Loucy (cell line): ENCODE data around the gene TAF1B.

Source experiments
- EZH2phosphoT487 ChIP-seq: fragments of 200-600 bp; IDR thresholded peaks from 2 replicates; pipeline ENCODE4 v1.6.1; 2018; ENCODE audit warnings: antibody characterized with exemption, mild to moderate bottlenecking, moderate library complexity, borderline replicate concordance
- TF ChIP-seq, protein P1 (sequence below): fragments of 200-600 bp; sonication (generic); conservative IDR thresholded peaks from 2 replicates; pipeline ENCODE4 v1.5.1; 2014; ENCODE audit warnings: mild to moderate bottlenecking, antibody characterized with exemption, low read length

- TF ChIP-seq, protein P1, sequence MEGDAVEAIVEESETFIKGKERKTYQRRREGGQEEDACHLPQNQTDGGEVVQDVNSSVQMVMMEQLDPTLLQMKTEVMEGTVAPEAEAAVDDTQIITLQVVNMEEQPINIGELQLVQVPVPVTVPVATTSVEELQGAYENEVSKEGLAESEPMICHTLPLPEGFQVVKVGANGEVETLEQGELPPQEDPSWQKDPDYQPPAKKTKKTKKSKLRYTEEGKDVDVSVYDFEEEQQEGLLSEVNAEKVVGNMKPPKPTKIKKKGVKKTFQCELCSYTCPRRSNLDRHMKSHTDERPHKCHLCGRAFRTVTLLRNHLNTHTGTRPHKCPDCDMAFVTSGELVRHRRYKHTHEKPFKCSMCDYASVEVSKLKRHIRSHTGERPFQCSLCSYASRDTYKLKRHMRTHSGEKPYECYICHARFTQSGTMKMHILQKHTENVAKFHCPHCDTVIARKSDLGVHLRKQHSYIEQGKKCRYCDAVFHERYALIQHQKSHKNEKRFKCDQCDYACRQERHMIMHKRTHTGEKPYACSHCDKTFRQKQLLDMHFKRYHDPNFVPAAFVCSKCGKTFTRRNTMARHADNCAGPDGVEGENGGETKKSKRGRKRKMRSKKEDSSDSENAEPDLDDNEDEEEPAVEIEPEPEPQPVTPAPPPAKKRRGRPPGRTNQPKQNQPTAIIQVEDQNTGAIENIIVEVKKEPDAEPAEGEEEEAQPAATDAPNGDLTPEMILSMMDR: no peak
- no peak for TF ChIP-seq EZH2phosphoT487
These were observed 36.6 kb upstream of the TAF1B start for GRCh38 chr2:9806656-9807055.
